ENCODE measurements around the gene IL2RA. TPM values are rescaled to one million over a fixed set of nuclear protein-coding genes. Genes with fewer than 3 reads are reported as not detected.
A peak's percentile ranks its signal among the peaks of the same experiment; 100 is the strongest.

IL2RA gene
- total and polyA plus RNA-seq, 4 donors, result 0.24 to 10.3 (median 3.4) TPM

DNA sequence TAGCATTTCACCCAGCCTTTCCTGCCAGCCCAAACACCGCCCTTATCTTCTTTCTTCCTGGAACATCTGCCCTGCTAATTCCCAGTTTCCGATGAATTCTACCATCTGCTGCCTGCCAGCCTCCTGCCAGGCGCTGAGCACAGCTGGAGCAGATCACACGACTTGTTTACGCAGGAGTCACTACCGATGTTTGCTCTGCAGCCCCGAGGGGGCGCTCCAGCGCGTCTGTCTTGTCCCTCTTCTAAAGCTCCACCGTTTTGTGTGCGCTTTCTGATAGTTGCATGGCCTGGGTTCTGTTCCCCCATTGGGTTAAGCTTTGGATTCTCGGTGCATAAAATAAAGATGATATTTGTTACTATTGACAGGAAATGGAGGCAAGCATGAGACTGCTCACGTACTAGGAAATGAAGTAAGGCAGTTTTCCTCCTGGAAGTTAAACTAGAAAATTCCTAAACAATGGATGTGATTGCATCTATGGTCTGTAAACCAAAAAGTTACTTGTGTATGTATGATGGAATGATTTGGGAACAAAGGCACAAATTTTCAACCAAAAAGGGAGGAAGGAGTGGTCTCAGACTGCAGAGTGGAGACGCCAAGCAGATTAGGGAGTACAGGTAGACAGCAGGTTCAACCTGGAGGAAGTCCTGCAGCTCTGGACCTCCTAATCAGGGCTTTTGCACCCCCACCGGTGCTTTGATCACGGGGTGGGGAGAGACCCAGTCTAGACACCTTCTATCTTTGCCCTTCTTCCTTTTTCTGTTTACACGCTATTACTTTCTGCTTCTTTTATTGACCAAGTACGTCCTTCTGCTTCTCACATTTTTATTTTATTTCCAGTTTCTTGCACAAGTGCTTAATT, 24.4 kb upstream of the IL2RA start:
- 12 to 15% methylated on average over 19 of the region's 19 CpGs for WGBS, 2 donors
- Histone ChIP-seq H3K9ac (ENCODE audit: insufficient read depth in 1 of 2, low read length in 2 of 2) (peak overlapping the region in 1 of 2 donors; percentile 19), H3K4me3 (no peak overlapping the region), H3K27me3 (ENCODE audit: control insufficient read depth in 3 of 3, insufficient read depth in 3 of 3, low read length in 2 of 3) (peaks cover 0 to 10% (median 0%) of the 10 kb centered on the region in 3 donors), H3K27ac (ENCODE audit: low read depth in 1 of 2, low read length in 1 of 2) (peak overlapping the region; percentile 7 to 27), H3K9me3 (ENCODE audit: control insufficient read depth in 4 of 4, insufficient read depth in 3 of 4, low read length in 3 of 4) (no peaks in the 10 kb centered on the region), H3K36me3 (ENCODE audit: control insufficient read depth in 4 of 4, insufficient read depth in 4 of 4, low read length in 4 of 4) (no peaks in the 10 kb centered on the region), H3K4me1 (ENCODE audit: control insufficient read depth in 5 of 5, insufficient read depth in 5 of 5, low read length in 5 of 5) (peaks cover 0 to 33% (median 11%) of the 10 kb centered on the region in 5 donors)
- DNase-seq (peak; percentile 92 to 96 (median 94)), ATAC-seq (ENCODE audit: insufficient read depth, low FRiP score) (no peak)
- TF ChIP-seq, protein P1, sequence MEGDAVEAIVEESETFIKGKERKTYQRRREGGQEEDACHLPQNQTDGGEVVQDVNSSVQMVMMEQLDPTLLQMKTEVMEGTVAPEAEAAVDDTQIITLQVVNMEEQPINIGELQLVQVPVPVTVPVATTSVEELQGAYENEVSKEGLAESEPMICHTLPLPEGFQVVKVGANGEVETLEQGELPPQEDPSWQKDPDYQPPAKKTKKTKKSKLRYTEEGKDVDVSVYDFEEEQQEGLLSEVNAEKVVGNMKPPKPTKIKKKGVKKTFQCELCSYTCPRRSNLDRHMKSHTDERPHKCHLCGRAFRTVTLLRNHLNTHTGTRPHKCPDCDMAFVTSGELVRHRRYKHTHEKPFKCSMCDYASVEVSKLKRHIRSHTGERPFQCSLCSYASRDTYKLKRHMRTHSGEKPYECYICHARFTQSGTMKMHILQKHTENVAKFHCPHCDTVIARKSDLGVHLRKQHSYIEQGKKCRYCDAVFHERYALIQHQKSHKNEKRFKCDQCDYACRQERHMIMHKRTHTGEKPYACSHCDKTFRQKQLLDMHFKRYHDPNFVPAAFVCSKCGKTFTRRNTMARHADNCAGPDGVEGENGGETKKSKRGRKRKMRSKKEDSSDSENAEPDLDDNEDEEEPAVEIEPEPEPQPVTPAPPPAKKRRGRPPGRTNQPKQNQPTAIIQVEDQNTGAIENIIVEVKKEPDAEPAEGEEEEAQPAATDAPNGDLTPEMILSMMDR (IDR thresholded peaks at IDR 0.05; ENCODE audit: control extremely low read depth, extremely low read depth), result peak; percentile 65

DNA sequence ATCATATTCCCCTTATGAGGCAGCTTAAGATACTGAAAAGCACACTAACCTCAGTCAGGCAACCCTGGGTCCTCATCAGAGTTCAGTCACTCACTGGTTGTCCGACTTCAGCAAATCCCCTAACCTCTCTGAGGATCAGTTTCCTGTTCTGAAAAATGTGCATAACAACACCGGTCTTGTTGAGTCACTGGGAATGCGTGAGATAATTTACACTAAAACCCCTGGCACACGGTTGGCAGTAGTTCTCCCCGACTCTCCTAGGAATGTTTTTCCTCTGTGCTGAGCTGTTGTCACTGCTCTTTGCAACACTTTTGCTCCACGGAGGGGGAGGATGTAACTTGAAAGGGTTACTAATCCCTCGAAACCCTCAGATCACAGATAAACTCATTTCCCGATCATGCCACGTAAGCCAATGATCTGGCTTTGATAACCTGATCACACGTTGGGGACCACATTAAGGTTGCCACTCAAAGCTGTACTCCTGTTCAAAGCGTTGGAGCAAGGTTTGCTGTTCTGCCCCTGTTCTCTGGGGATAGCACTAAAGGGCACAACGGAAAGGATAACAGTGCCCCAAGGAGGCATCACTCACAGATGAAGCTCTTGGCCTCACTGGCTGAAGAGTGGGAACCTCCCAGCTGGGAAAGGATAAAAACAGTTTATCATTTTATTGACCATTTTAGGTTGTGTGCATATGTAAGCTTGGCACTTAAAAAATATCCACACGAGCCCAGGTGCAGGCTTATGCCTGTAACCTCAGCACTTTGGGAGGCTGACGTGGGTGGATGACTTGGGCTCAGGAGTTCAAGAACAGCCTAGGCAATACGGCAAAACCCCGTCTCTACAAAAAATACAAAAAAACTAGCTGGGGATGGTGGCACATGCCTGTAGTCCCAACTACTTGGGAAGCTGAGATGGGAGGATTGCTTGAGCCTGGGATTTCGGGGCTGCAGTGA, 21.6 kb upstream of the IL2RA start:
- ATAC-seq (ENCODE audit: insufficient read depth, low FRiP score) (no peak), DNase-seq (peak in 1 of 3 donors; percentile 8)
- 50 to 68% methylated on average over 17 of the region's 17 CpGs for WGBS, 2 donors
- TF ChIP-seq, protein P1 (IDR thresholded peaks at IDR 0.05; ENCODE audit: control extremely low read depth, extremely low read depth), result no peak
- Histone ChIP-seq H3K9ac (ENCODE audit: insufficient read depth in 1 of 2, low read length in 2 of 2) (no peak overlapping the region), H3K4me1 (ENCODE audit: control insufficient read depth in 5 of 5, insufficient read depth in 5 of 5, low read length in 5 of 5) (peaks cover 0 to 18% (median 0%) of the 10 kb centered on the region in 5 donors), H3K36me3 (ENCODE audit: control insufficient read depth in 4 of 4, insufficient read depth in 4 of 4, low read length in 4 of 4) (no peaks in the 10 kb centered on the region), H3K4me3 (no peak overlapping the region), H3K9me3 (ENCODE audit: control insufficient read depth in 4 of 4, insufficient read depth in 3 of 4, low read length in 3 of 4) (no peaks in the 10 kb centered on the region), H3K27me3 (ENCODE audit: control insufficient read depth in 3 of 3, insufficient read depth in 3 of 3, low read length in 2 of 3) (peaks cover 0 to 10% (median 0%) of the 10 kb centered on the region in 3 donors), H3K27ac (ENCODE audit: low read depth in 1 of 2, low read length in 1 of 2) (peak overlapping the region in 1 of 2 donors; percentile 26)

DNA sequence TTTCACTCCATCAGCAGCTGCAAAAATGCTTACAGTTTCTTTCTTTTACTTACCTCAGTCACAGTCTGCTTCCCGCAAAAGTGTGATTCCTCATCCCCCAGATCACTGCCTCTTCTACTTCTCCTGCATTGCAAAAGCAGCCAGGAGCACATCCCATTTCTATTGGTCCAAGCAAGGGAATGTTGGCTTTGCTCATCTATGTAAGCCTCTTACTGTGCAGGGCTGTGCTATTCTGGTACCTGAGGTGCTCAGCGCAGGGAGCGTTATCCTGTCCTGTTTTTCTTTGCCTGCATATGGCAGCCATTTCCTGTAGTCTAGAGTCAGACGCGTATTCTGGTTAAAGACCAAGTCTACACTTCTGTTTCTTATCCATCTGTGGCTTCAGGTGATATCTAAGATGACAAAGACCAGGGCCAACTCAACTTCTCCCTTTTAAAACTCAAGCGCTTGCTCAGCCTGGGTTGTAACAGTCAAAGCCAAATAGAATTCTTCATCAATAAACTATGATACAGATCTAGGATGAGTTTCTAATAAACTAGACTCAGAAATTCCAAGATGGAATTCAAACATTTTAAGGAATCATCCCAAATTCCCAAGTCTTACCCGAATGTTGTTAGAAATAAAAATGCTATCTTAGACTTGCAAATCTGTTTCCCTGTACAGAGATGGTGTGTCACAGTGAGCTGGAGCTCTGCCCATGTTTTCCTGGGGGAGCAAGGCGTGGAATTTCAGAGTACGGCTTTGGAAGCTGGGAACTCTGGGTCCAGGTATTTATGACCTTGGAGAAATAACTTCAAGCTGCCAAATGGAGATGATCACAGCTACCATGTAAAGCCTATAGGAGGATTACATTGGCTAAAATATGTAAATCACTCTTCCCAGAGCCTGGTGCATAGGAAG, 20.6 kb upstream of the IL2RA start:
- Histone ChIP-seq H3K9ac (ENCODE audit: insufficient read depth in 1 of 2, low read length in 2 of 2) (no peak overlapping the region), H3K9me3 (ENCODE audit: control insufficient read depth in 4 of 4, insufficient read depth in 3 of 4, low read length in 3 of 4) (no peaks in the 10 kb centered on the region), H3K27me3 (ENCODE audit: control insufficient read depth in 3 of 3, insufficient read depth in 3 of 3, low read length in 2 of 3) (peaks cover 0 to 10% (median 0%) of the 10 kb centered on the region in 3 donors), H3K27ac (ENCODE audit: low read depth in 1 of 2, low read length in 1 of 2) (peak overlapping the region in 1 of 2 donors; percentile 15), H3K36me3 (ENCODE audit: control insufficient read depth in 4 of 4, insufficient read depth in 4 of 4, low read length in 4 of 4) (no peaks in the 10 kb centered on the region), H3K4me3 (no peak overlapping the region), H3K4me1 (ENCODE audit: control insufficient read depth in 5 of 5, insufficient read depth in 5 of 5, low read length in 5 of 5) (peaks cover 0 to 18% (median 0%) of the 10 kb centered on the region in 5 donors)
- ATAC-seq (ENCODE audit: insufficient read depth, low FRiP score) (no peak), DNase-seq (no peak)
- TF ChIP-seq, protein P1 (IDR thresholded peaks at IDR 0.05; ENCODE audit: control extremely low read depth, extremely low read depth), result no peak
- WGBS, 2 donors, result 76 to 77% methylated on average over 9 of the region's 9 CpGs

Measured in lung (tissue), 12 donors.